H1 (cell line): ENCODE results near the gene MEF2C.

Experiments
- CREB1 ChIP-seq: IDR thresholded peaks from 2 replicates; pipeline ENCODE4 v1.6.1; 2012; ENCODE audit warnings: inconsistent platforms
- CTCF ChIP-seq, 3 experiments: IDR thresholded peaks; 1 replicate in 2 of 3; 2 replicates in 1 of 3; pipeline versions ENCODE4 v1.5.1 to v1.6.1; 2011; ENCODE audit warnings: low read length in 3 of 3, mild to moderate bottlenecking in 3 of 3, inconsistent platforms in 2 of 3, low read depth in 1 of 3, moderate library complexity in 1 of 3; ENCODE audit not compliant: insufficient read depth in 1 of 3; ENCODE audit errors: control extremely low read depth in 1 of 3
- GTF2F1 ChIP-seq: IDR thresholded peaks from 2 replicates; pipeline ENCODE4 v1.6.1; 2012; ENCODE audit warnings: low read depth, low read length, improper control_type of control experiment, borderline replicate concordance
- MAX ChIP-seq: IDR thresholded peaks from 2 replicates; pipeline ENCODE4 v1.6.1; 2012; ENCODE audit warnings: inconsistent platforms
- POLR2A ChIP-seq, 2 experiments: IDR thresholded peaks; 1 replicate in 1 of 2; 2 replicates in 1 of 2; pipeline ENCODE4 v1.6.1; 2011; ENCODE audit warnings: low read depth in 2 of 2, low read length in 2 of 2, mild to moderate bottlenecking in 2 of 2; ENCODE audit errors: control extremely low read depth in 1 of 2
- SIN3A ChIP-seq, 2 experiments: IDR thresholded peaks in 1 of 2; conservative IDR thresholded peaks in 1 of 2; 2 replicates each; pipeline ENCODE4 v1.6.1; 2011 to 2012; ENCODE audit warnings: low read length in 2 of 2, improper control_type of control experiment in 1 of 2, low read depth in 1 of 2, mild to moderate bottlenecking in 1 of 2
- ZNF274 ChIP-seq: IDR thresholded peaks from 2 replicates; pipeline ENCODE4 v1.7.0; 2012; ENCODE audit warnings: low read length, borderline replicate concordance; ENCODE audit errors: extremely low read depth

- TF ChIP-seq CTCF (IDR thresholded peaks at IDR 0.05; ENCODE audit: control extremely low read depth in 1 of 3, insufficient read depth in 1 of 3, low read depth in 1 of 3, low read length in 3 of 3) = no peak
- no peak for TF ChIP-seq POLR2A (IDR thresholded peaks at IDR 0.05; ENCODE audit: control extremely low read depth in 1 of 2, low read depth in 2 of 2, low read length in 2 of 2)
- no peak for TF ChIP-seq ZNF274
- TF ChIP-seq GTF2F1 = no peak
- no peak for TF ChIP-seq CREB1
- no peak for TF ChIP-seq SIN3A (conservative IDR thresholded peaks at IDR 0.05 in 1 of 2, IDR thresholded peaks at IDR 0.05 in 1 of 2; ENCODE audit: low read depth in 1 of 2, low read length in 2 of 2)
- no peak for TF ChIP-seq MAX
These were observed 187.1 kb downstream of the MEF2C start for GRCh38 chr5:88695931-88696330.
